Measurements from ENCODE around the gene BRD9.
"Not testable (repeated sequence)": the region's sequence is repeated elsewhere in the genome, so short reads cannot be mapped to it uniquely, and the experiment has no call there.

BRD9 gene

GRCh38 chr5:922436-923280, 30.1 kb upstream of the BRD9 start:
- DNase-seq (ENCODE audit: low read depth) = no peak

GRCh38 chr5:921456-922435, 29.1 kb upstream of the BRD9 start:
- DNase-seq (ENCODE audit: low read depth) = no peak

GRCh38 chr5:920321-920720, 27.7 kb upstream of the BRD9 start:
- no peak for DNase-seq (ENCODE audit: low read depth)

- no peak for DNase-seq (ENCODE audit: low read depth)
These were observed 26.9 kb upstream of the BRD9 start for GRCh38 chr5:919356-920000.

GRCh38 chr5:918717-919116, 26.1 kb upstream of the BRD9 start:
- DNase-seq (ENCODE audit: low read depth) = not testable (repeated sequence)

- DNase-seq (ENCODE audit: low read depth) = no peak
These were observed 24.1 kb upstream of the BRD9 start for GRCh38 chr5:916441-917293.

GRCh38 chr5:915946-916345, 23.3 kb upstream of the BRD9 start:
- DNase-seq (ENCODE audit: low read depth) = no peak

GRCh38 chr5:915346-915745, 22.7 kb upstream of the BRD9 start:
- not testable (repeated sequence) for DNase-seq (ENCODE audit: low read depth)

GRCh38 chr5:914612-915011, 22.0 kb upstream of the BRD9 start:
- DNase-seq (ENCODE audit: low read depth) = no peak

- no peak for DNase-seq (ENCODE audit: low read depth)
These were observed 21.6 kb upstream of the BRD9 start for GRCh38 chr5:914174-914573.

GRCh38 chr5:912280-913091, 19.9 kb upstream of the BRD9 start:
- DNase-seq (ENCODE audit: low read depth) = peak; percentile 76

- no peak for DNase-seq (ENCODE audit: low read depth)
These were observed 19.0 kb upstream of the BRD9 start for GRCh38 chr5:911601-912000.

- DNase-seq (ENCODE audit: low read depth) = no peak
These were observed 18.2 kb upstream of the BRD9 start for GRCh38 chr5:910769-911160.

GRCh38 chr5:909994-910768, 17.6 kb upstream of the BRD9 start:
- no peak for DNase-seq (ENCODE audit: low read depth)

- DNase-seq (ENCODE audit: low read depth) = no peak
These were observed 16.5 kb upstream of the BRD9 start for GRCh38 chr5:909086-909485.

- DNase-seq (ENCODE audit: low read depth) = no peak
These were observed 15.6 kb upstream of the BRD9 start for GRCh38 chr5:908172-908571.

GRCh38 chr5:907366-907910, 14.8 kb upstream of the BRD9 start:
- no peak for DNase-seq (ENCODE audit: low read depth)

- no peak for DNase-seq (ENCODE audit: low read depth)
These were observed 12.6 kb upstream of the BRD9 start for GRCh38 chr5:905139-905642.

GRCh38 chr5:903756-904096, 11.1 kb upstream of the BRD9 start:
- no peak for DNase-seq (ENCODE audit: low read depth)

Data from activated T-helper 9 cell treated with anti-CD3 and anti-CD28 coated beads, Interleukin-2, amount 50 U/mL, for 16 hours (primary cell).